ENCODE measurements around the gene KDM6A.
"Not testable (repeated sequence)": the region's sequence is repeated elsewhere in the genome, so short reads cannot be mapped to it uniquely, and the experiment has no call there.

KDM6A gene

DNA sequence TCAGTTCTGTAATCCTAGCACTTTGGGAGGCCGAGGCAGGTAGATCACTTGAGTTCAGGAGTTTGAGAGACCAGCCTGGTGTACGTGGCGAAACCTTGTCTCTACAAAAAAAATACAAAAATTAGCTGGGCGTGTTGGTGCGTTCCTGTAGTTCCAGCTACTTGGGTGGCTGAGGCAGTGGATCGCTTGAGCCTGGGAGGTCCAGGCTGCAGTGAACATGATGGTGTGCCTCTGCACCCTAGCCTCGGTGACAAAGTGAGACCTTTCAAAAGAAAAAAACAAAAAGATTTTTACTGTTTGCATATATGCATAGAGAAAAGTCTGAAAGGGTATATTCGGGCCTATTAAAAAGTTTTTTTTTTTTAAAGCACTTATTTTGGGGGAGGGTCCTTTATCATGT is 76.1 kb downstream of the KDM6A start:
- no peak for DNase-seq (ENCODE audit: low read depth)
- TF ChIP-seq CTCF (IDR thresholded peaks at IDR 0.05; ENCODE audit: insufficient read depth, low read depth, low read length, missing control alignments) = no peak
- H3K4me3 ChIP-seq (ENCODE audit: low read depth, low read length) = no peak overlapping the region

- not testable (repeated sequence) for DNase-seq (ENCODE audit: low read depth); H3K4me3 ChIP-seq (ENCODE audit: low read depth, low read length)
These were observed 77.7 kb downstream of the KDM6A start for GRCh38 chrX:44950471-44951366.

DNA sequence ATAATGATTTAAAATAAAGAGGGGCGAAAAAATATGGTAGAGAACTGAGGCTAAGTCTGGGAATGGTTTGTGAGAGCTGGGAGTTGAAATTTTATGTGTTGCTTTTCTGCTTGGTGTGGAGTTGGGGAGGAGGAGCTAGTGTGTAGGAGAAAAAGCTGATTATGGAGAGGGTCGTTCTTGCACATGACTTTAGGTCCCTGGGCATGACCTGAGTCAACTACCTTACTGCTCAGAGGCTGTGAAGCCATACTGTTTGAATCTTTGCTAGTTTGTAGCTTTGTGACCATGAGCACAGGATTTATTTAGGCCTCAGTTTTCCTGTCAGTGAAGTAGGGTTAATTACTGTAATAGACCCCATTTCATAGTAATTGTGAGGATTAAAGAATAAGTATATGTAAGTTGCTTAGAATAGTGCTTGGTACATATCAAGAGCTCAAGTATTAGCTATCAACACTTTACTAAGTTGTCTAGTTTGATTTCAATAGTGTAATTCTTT is 78.6 kb downstream of the KDM6A start:
- TF ChIP-seq CTCF (IDR thresholded peaks at IDR 0.05; ENCODE audit: insufficient read depth, low read depth, low read length, missing control alignments) = no peak
- H3K4me3 ChIP-seq (ENCODE audit: low read depth, low read length) = no peak overlapping the region
- no peak for DNase-seq (ENCODE audit: low read depth)

DNA sequence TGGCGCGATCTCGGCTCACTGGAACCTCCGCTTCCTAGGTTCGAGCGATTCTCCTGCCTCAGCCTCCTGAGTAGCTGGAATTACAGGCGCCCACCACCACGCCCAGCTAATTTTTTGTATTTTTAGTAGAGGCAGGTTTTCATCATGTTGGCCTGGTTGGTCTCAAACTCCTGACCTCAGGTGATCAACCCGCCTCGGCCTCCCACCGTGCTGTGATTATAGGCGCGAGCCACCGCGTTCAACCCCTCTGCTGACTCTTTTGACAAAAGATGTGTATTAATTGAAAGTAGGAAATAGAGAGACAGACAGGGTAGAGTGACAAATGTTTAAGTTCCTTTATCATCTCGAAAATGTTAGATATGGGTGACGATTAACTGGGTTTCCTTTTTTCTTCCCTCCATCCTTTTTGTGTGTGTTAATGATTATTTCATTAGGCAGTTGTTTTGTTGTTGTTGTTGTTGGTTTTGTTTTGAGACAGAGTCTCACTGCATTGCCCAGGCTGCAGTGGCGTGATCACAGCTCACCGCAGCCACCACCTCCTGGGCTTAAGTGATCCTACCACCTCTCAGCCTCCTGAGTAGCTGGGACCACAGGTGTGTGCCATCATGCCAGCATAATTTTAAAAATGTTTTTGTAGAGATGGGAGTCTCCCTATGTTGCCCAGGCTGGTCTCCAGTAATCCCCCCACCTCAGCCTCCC is 79.5 kb downstream of the KDM6A start:
- no peak for DNase-seq (ENCODE audit: low read depth)
- no peak for TF ChIP-seq CTCF (IDR thresholded peaks at IDR 0.05; ENCODE audit: insufficient read depth, low read depth, low read length, missing control alignments)
- no peak overlapping the region for H3K4me3 ChIP-seq (ENCODE audit: low read depth, low read length)

- TF ChIP-seq CTCF (IDR thresholded peaks at IDR 0.05; ENCODE audit: insufficient read depth, low read depth, low read length, missing control alignments) = no peak
- DNase-seq (ENCODE audit: low read depth) = no peak
- no peak overlapping the region for H3K4me3 ChIP-seq (ENCODE audit: low read depth, low read length)
These were observed 80.9 kb downstream of the KDM6A start for GRCh38 chrX:44953734-44954502.

GRCh38 chrX:44954562-44954961 is 81.6 kb downstream of the KDM6A start:
- no peak for DNase-seq (ENCODE audit: low read depth)
- no peak overlapping the region for H3K4me3 ChIP-seq (ENCODE audit: low read depth, low read length)
- no peak for TF ChIP-seq CTCF (IDR thresholded peaks at IDR 0.05; ENCODE audit: insufficient read depth, low read depth, low read length, missing control alignments)

- DNase-seq (ENCODE audit: low read depth) = no peak
- TF ChIP-seq CTCF (IDR thresholded peaks at IDR 0.05; ENCODE audit: insufficient read depth, low read depth, low read length, missing control alignments) = no peak
- no peak overlapping the region for H3K4me3 ChIP-seq (ENCODE audit: low read depth, low read length)
These were observed 84.9 kb downstream of the KDM6A start for GRCh38 chrX:44957848-44958247.

Measured in GM12865 (cell line).